ENCODE results near the gene ECM1. TPM values are rescaled to one million over a fixed set of nuclear protein-coding genes. Genes with fewer than 3 reads are reported as not detected.

The ECM1 gene
- total RNA-seq, 1 experiment from 2014 or later = 0.95 TPM

- Histone ChIP-seq H3K4me3 (ENCODE audit: low read depth, low read length) (no peak overlapping the region), H3K36me3 (ENCODE audit: control insufficient read depth, insufficient read depth, low read length) (no peaks in the 10 kb centered on the region; the same call in 1 of the 2 replicates), H3K4me1 (peaks cover 25% of the 10 kb centered on the region), H3K27me3 (replicated peaks; ENCODE audit: control insufficient read depth, insufficient read depth, low read length) (no peaks in the 10 kb centered on the region), H3K9me3 (no peaks in the 10 kb centered on the region)
- POLR2A ChIA-PET = interaction anchor here (0.5 to 1.4 kb wide), 2 partner anchors 21 to 858 kb away, joined by 3 to 4 read pairs; partner anchors contain the start of gene MCL1
- H3K9me3 Mint-ChIP-seq (ENCODE audit: unreplicated experiment) = no peaks in the 10 kb centered on the region
- intact Hi-C loops (cut with micrococcal nuclease; ENCODE audit: unreplicated experiment) = no loop called here
- no TSS peak for BruUV-seq (replicated peaks)
- H3K36me3 Mint-ChIP-seq (ENCODE audit: insufficient read depth, unreplicated experiment) = peaks cover 41% of the 10 kb centered on the region
- H3K27me3 Mint-ChIP-seq (ENCODE audit: insufficient read depth, unreplicated experiment) = no peaks in the 10 kb centered on the region
- CTCF ChIA-PET = interaction anchor here (1.0 kb wide), 1 partner anchor 26 kb away, joined by 3 read pairs; no protein-coding TSS in a partner anchor
- H3K27ac Mint-ChIP-seq (ENCODE audit: unreplicated experiment) = no peak overlapping the region
- no peak overlapping the region for H3K4me3 Mint-ChIP-seq (ENCODE audit: unreplicated experiment)
- no peak for TF ChIP-seq CTCF (IDR thresholded peaks at IDR 0.05; ENCODE audit: insufficient read depth in 1 of 2, low read depth in 1 of 2, low read length in 1 of 2, severe bottlenecking in 1 of 2, unreplicated experiment in 1 of 2)
- peaks cover 16% of the 10 kb centered on the region for H3K4me1 Mint-ChIP-seq (ENCODE audit: low read depth, unreplicated experiment)
- DNase-seq = no peak
Measured at GRCh38 chr1:150558303-150558704, 50.4 kb downstream of the ECM1 start.

GRCh38 chr1:150558761-150559655 lies 51.1 kb downstream of the ECM1 start:
- H3K36me3 Mint-ChIP-seq (ENCODE audit: insufficient read depth, unreplicated experiment) = peaks cover 41% of the 10 kb centered on the region
- no peaks in the 10 kb centered on the region for H3K9me3 Mint-ChIP-seq (ENCODE audit: unreplicated experiment)
- peaks cover 27% of the 10 kb centered on the region for H3K4me1 ChIP-seq
- H3K27me3 ChIP-seq (replicated peaks; ENCODE audit: control insufficient read depth, insufficient read depth, low read length) = no peaks in the 10 kb centered on the region
- H3K9me3 ChIP-seq = no peaks in the 10 kb centered on the region
- H3K36me3 ChIP-seq (ENCODE audit: control insufficient read depth, insufficient read depth, low read length) = no peaks in the 10 kb centered on the region; the same call in 1 of the 2 replicates
- intact Hi-C loops (cut with micrococcal nuclease; ENCODE audit: unreplicated experiment) = no loop called here
- no peak for TF ChIP-seq CTCF (IDR thresholded peaks at IDR 0.05; ENCODE audit: insufficient read depth in 1 of 2, low read depth in 1 of 2, low read length in 1 of 2, severe bottlenecking in 1 of 2, unreplicated experiment in 1 of 2)
- H3K4me3 ChIP-seq (ENCODE audit: low read depth, low read length) = no peak overlapping the region
- H3K27me3 Mint-ChIP-seq (ENCODE audit: insufficient read depth, unreplicated experiment) = no peaks in the 10 kb centered on the region
- ChIA-PET POLR2A (interaction anchor here (1.4 kb wide), 1 partner anchor 21 kb away, joined by 4 read pairs; the partner anchor contains the start of gene MCL1), CTCF (interaction anchor here (0.5 to 6.2 kb wide), 15 partner anchors 8 to 256 kb away, joined by 3 to 51 read pairs (median 5); partner anchors contain the start of genes ENSA, FALEC, GOLPH3L and MCL1)
- H3K4me1 Mint-ChIP-seq (ENCODE audit: low read depth, unreplicated experiment) = peaks cover 23% of the 10 kb centered on the region
- DNase-seq = no peak
- BruUV-seq (replicated peaks) = no TSS peak
- no peak overlapping the region for H3K27ac Mint-ChIP-seq (ENCODE audit: unreplicated experiment)
- no peak overlapping the region for H3K4me3 Mint-ChIP-seq (ENCODE audit: unreplicated experiment)

- no peak overlapping the region for H3K27ac Mint-ChIP-seq (ENCODE audit: unreplicated experiment)
- H3K4me3 Mint-ChIP-seq (ENCODE audit: unreplicated experiment) = no peak overlapping the region
- POLR2A ChIA-PET = interaction anchor here (1.4 kb wide), 1 partner anchor 20 kb away, joined by 4 read pairs; the partner anchor contains the start of gene MCL1
- CTCF ChIA-PET = interaction anchor here (0.5 to 6.2 kb wide), 15 partner anchors 9 to 256 kb away, joined by 3 to 51 read pairs (median 5); partner anchors contain the start of genes ENSA, FALEC, GOLPH3L and MCL1
- H3K4me1 ChIP-seq = peaks cover 29% of the 10 kb centered on the region
- H3K36me3 ChIP-seq (ENCODE audit: control insufficient read depth, insufficient read depth, low read length) = no peaks in the 10 kb centered on the region; the same call in 1 of the 2 replicates
- H3K4me3 ChIP-seq (ENCODE audit: low read depth, low read length) = no peak overlapping the region
- H3K27me3 Mint-ChIP-seq (ENCODE audit: insufficient read depth, unreplicated experiment) = no peaks in the 10 kb centered on the region
- peaks cover 27% of the 10 kb centered on the region for H3K4me1 Mint-ChIP-seq (ENCODE audit: low read depth, unreplicated experiment)
- intact Hi-C loops (cut with micrococcal nuclease; ENCODE audit: unreplicated experiment) = loop anchor here (1.0 to 10.0 kb wide), 4 partner anchors 7 to 445 kb away; partner anchors contain the start of genes CERS2, GOLPH3L, MINDY1 and PRUNE1
- no TSS peak for BruUV-seq (replicated peaks)
- H3K9me3 ChIP-seq = no peaks in the 10 kb centered on the region
- no peak for TF ChIP-seq CTCF (IDR thresholded peaks at IDR 0.05; ENCODE audit: insufficient read depth in 1 of 2, low read depth in 1 of 2, low read length in 1 of 2, severe bottlenecking in 1 of 2, unreplicated experiment in 1 of 2)
- no peak for DNase-seq
- no peaks in the 10 kb centered on the region for H3K27me3 ChIP-seq (replicated peaks; ENCODE audit: control insufficient read depth, insufficient read depth, low read length)
- H3K9me3 Mint-ChIP-seq (ENCODE audit: unreplicated experiment) = no peaks in the 10 kb centered on the region
- peaks cover 37% of the 10 kb centered on the region for H3K36me3 Mint-ChIP-seq (ENCODE audit: insufficient read depth, unreplicated experiment)
Measured at GRCh38 chr1:150559656-150560010, 51.7 kb downstream of the ECM1 start.

All from Caco-2 (cell line).